Measurements from ENCODE around the gene WNT2.

Gene WNT2

GRCh38 chr7:117241088-117241487, 81.8 kb downstream of the WNT2 start:
- Histone ChIP-seq H3K36me3 (ENCODE audit: low read length) (no peaks in the 10 kb centered on the region), H3K27ac (ENCODE audit: low read depth, low read length) (no peak overlapping the region), H3K9me2 (replicated peaks; ENCODE audit: insufficient read depth, low read length) (no peaks in the 10 kb centered on the region), H4K20me1 (ENCODE audit: low read depth, low read length) (no peaks in the 10 kb centered on the region), H3K9me3 (ENCODE audit: insufficient read depth, low read length) (no peaks in the 10 kb centered on the region), H3F3A (ENCODE audit: insufficient read depth) (no peaks in the 10 kb centered on the region), H3K4me2 (ENCODE audit: low read depth, low read length, poor library complexity, severe bottlenecking) (no peak overlapping the region), H2AFZ (ENCODE audit: low read depth, low read length, severe bottlenecking) (no peak overlapping the region), H3K4me3 (ENCODE audit: insufficient read depth, low read length, poor library complexity, severe bottlenecking) (no peak overlapping the region), H3K79me2 (ENCODE audit: insufficient read depth, low read length) (no peaks in the 10 kb centered on the region), H3K27me3 (ENCODE audit: low read length) (no peaks in the 10 kb centered on the region), H3K9ac (ENCODE audit: low read length) (no peak overlapping the region)
- TF ChIP-seq EZH2phosphoT487 (conservative IDR thresholded peaks at IDR 0.05; ENCODE audit: low read length) (no peak), CTCF (IDR thresholded peaks at IDR 0.05; ENCODE audit: insufficient read depth, low read length, poor library complexity, severe bottlenecking) (no peak)

- H3K4me2 ChIP-seq (ENCODE audit: low read depth, low read length, poor library complexity, severe bottlenecking), result no peak overlapping the region
- no peaks in the 10 kb centered on the region for H4K20me1 ChIP-seq (ENCODE audit: low read depth, low read length)
- no peak for TF ChIP-seq EZH2phosphoT487 (conservative IDR thresholded peaks at IDR 0.05; ENCODE audit: low read length)
- TF ChIP-seq CTCF (IDR thresholded peaks at IDR 0.05; ENCODE audit: insufficient read depth, low read length, poor library complexity, severe bottlenecking), result no peak
- H3K9me2 ChIP-seq (replicated peaks; ENCODE audit: insufficient read depth, low read length), result no peaks in the 10 kb centered on the region
- no peaks in the 10 kb centered on the region for H3K36me3 ChIP-seq (ENCODE audit: low read length)
- H3K27me3 ChIP-seq (ENCODE audit: low read length), result no peaks in the 10 kb centered on the region
- H2AFZ ChIP-seq (ENCODE audit: low read depth, low read length, severe bottlenecking), result no peak overlapping the region
- H3K4me3 ChIP-seq (ENCODE audit: insufficient read depth, low read length, poor library complexity, severe bottlenecking), result no peak overlapping the region
- no peaks in the 10 kb centered on the region for H3K79me2 ChIP-seq (ENCODE audit: insufficient read depth, low read length)
- no peaks in the 10 kb centered on the region for H3K9me3 ChIP-seq (ENCODE audit: insufficient read depth, low read length)
- no peak overlapping the region for H3K9ac ChIP-seq (ENCODE audit: low read length)
- no peak overlapping the region for H3K27ac ChIP-seq (ENCODE audit: low read depth, low read length)
- H3F3A ChIP-seq (ENCODE audit: insufficient read depth), result no peaks in the 10 kb centered on the region
Measured at GRCh38 chr7:117238937-117239336, 83.9 kb downstream of the WNT2 start.

GRCh38 chr7:117238472-117238871, 84.4 kb downstream of the WNT2 start:
- H3K79me2 ChIP-seq (ENCODE audit: insufficient read depth, low read length), result no peaks in the 10 kb centered on the region
- no peak overlapping the region for H3K4me3 ChIP-seq (ENCODE audit: insufficient read depth, low read length, poor library complexity, severe bottlenecking)
- no peak for TF ChIP-seq CTCF (IDR thresholded peaks at IDR 0.05; ENCODE audit: insufficient read depth, low read length, poor library complexity, severe bottlenecking)
- TF ChIP-seq EZH2phosphoT487 (conservative IDR thresholded peaks at IDR 0.05; ENCODE audit: low read length), result no peak
- H3K4me2 ChIP-seq (ENCODE audit: low read depth, low read length, poor library complexity, severe bottlenecking), result no peak overlapping the region
- H2AFZ ChIP-seq (ENCODE audit: low read depth, low read length, severe bottlenecking), result no peak overlapping the region
- no peaks in the 10 kb centered on the region for H3K9me3 ChIP-seq (ENCODE audit: insufficient read depth, low read length)
- no peaks in the 10 kb centered on the region for H3F3A ChIP-seq (ENCODE audit: insufficient read depth)
- H3K27me3 ChIP-seq (ENCODE audit: low read length), result no peaks in the 10 kb centered on the region
- no peaks in the 10 kb centered on the region for H3K9me2 ChIP-seq (replicated peaks; ENCODE audit: insufficient read depth, low read length)
- no peaks in the 10 kb centered on the region for H3K36me3 ChIP-seq (ENCODE audit: low read length)
- H4K20me1 ChIP-seq (ENCODE audit: low read depth, low read length), result no peaks in the 10 kb centered on the region
- no peak overlapping the region for H3K27ac ChIP-seq (ENCODE audit: low read depth, low read length)
- no peak overlapping the region for H3K9ac ChIP-seq (ENCODE audit: low read length)
